GM12873 (cell line): ENCODE measurements around the gene DHTKD1.

Source experiments
- TF ChIP-seq, protein P1 (sequence below): IDR thresholded peaks from 2 replicates; pipeline ENCODE4 v1.5.1; 2012; ENCODE audit warnings: low read depth, mild to moderate bottlenecking, moderate library complexity, low read length, control low read depth; ENCODE audit not compliant: insufficient read depth; ENCODE audit errors: missing control alignments

Gene DHTKD1

DNA sequence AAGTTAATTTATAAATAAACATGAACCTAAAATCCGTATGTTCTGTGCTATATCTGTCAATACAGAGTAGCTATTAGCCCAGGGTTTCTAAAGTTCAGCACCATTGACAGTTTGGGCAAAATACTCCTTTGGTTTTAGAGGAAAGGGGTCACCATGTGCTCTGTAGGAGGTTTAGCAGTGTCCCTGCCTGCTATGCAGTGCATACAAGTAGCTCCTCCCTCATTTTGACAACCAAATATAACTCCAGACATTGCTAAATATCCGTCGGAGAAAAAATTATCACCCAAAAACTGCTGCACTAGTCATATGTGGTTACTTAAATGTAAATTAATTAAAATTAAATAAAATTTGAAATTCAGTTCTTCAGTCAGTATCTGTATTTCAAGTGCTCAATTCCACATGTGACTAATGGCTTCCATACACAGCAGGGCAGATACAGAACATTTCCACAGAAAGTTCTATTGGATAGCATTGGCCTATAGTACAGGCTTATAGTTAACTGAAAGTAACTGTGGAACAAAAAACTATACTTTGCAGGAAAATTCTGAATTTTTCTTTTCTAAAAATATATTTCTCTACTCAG, 32.6 kb upstream of the DHTKD1 start:
- TF ChIP-seq, protein P1, sequence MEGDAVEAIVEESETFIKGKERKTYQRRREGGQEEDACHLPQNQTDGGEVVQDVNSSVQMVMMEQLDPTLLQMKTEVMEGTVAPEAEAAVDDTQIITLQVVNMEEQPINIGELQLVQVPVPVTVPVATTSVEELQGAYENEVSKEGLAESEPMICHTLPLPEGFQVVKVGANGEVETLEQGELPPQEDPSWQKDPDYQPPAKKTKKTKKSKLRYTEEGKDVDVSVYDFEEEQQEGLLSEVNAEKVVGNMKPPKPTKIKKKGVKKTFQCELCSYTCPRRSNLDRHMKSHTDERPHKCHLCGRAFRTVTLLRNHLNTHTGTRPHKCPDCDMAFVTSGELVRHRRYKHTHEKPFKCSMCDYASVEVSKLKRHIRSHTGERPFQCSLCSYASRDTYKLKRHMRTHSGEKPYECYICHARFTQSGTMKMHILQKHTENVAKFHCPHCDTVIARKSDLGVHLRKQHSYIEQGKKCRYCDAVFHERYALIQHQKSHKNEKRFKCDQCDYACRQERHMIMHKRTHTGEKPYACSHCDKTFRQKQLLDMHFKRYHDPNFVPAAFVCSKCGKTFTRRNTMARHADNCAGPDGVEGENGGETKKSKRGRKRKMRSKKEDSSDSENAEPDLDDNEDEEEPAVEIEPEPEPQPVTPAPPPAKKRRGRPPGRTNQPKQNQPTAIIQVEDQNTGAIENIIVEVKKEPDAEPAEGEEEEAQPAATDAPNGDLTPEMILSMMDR, result no peak

DNA sequence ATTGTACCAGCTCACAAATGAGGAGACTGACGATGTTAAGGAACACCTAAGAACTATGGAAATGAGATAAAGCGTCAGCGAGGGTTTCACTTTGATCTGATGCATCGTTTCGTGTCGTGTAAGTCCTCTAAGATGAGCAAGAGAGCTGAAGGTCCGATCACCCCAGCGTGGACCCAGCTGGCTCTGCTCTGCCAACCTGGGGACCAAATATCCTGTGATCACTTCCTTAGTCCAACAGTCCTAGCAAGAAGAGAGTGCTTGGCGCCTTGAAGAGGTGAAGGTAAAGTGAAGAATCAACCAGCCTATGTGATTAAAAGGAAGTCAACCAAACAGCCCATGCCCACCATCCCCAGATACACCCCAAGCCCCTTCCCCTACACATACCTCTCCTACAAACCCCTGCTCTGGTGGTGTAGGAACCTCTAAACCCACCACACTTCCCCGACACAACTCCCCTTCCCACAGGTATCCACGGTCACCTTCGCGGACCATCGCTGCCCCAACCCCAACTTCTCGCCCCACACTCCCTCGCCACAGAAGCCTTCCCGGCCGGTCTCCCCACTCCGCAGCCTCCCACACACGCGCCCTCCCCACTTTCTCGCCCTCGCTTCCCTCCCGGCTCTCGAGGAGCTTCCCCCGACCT, 26.9 kb upstream of the DHTKD1 start:
- TF ChIP-seq, protein P1, result no peak

DNA sequence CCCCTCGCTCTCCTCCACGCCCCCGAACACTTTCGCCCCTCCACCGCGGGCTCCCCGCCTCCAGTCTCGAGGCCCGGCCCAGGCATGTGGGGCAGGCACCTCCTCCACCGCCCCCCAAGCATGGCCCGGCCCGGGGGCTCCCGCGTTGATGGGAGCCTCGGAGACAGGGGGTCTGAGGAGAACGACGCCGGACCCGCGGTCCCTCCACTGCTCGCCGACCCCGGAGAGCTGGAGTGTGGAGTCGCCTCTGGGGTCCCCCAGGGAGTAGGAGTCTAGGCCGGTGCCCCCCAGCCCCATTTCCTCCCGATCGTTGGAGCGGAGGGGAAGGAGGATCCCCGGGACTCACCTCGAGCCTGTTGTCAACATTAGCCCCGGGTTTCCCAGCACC, 26.4 kb upstream of the DHTKD1 start:
- TF ChIP-seq, protein P1, result no peak

DNA sequence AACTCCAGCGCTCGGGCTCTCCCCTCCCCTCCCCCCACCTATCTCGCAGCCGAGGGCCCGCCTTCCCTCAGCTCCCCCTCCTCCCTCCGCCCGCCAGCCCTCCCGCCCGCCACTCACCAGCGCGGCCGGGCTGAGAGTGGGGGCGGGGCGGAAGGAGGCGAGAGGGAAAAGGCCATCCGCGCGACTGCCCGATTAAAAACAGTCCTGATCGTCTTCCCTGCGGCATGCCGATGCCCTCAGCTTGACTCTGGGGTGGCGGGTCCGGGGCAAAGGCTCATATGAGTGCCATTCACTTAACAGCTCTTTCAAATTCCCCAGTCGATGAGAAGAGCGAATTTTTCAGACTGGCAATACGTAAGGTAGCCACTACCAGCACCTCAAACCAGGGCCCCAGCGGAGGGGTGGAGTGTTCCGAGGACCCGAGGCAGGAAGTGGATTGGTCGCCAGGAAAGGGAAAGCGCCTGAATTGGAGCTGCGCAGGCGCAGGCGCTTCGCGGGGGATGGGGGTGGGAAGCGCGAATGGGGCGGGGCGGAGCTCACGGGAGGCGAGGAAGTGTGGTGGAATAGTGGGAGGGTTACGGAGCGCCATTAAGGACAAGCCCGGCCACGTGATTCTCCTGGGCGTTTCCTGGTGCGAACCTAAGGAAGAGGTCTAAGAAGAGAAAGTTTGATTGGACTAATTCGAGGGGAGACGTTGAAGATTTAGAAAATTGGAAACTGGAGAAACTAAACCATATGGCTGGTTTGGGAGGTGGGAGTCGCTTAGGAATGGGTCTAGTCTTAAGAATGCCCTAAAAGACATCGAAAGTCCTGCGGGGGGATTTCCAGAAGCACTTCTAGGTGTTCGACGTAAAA, 25.7 kb upstream of the DHTKD1 start, which contains the start of gene UPF2:
Gene UPF2, minus strand, starts transcription at position 13 of the 855 bp plus-strand sequence. CDS start 7,386 bp downstream, outside the sequence.
- TF ChIP-seq, protein P1, result no peak

DNA sequence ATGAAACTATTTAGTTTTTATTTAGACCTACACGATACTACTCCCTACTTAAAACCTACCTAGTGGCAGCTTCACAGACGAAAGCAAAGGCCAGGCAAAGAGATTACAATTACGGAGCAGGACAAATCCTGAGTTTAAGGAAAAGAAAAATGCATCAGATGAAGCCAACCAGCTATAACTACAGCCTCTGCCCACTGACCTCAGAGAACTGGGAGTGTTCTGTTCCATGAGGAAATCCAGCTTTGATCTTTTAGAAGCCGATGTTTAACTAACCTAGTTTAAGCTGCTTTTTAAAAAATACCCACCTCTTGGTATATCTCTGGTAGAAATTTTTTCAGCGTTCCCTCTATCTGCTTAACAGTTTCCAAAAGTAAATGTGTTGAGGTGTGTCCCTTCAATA, 23.2 kb upstream of the DHTKD1 start:
- TF ChIP-seq, protein P1, result no peak

DNA sequence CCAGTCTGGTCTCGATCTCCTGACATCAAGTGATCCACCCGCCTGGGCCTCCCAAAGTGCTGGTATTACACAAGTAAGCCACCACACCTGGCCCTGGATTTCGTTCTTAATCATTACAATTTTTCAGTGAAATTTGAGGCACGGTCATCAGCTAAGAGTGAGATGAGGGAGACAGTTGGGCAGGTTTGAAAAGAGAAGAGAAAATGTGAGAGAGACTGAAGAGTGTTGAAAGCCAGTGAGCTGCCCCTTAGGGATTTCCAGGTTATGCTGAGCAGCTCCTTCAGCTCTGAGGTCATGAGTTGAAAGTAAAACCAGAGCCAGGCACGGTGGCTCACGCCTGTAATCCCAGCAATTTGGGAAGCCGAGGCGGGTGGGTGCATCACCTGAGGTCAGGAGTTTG, 20.2 kb upstream of the DHTKD1 start:
- TF ChIP-seq, protein P1, result no peak

DNA sequence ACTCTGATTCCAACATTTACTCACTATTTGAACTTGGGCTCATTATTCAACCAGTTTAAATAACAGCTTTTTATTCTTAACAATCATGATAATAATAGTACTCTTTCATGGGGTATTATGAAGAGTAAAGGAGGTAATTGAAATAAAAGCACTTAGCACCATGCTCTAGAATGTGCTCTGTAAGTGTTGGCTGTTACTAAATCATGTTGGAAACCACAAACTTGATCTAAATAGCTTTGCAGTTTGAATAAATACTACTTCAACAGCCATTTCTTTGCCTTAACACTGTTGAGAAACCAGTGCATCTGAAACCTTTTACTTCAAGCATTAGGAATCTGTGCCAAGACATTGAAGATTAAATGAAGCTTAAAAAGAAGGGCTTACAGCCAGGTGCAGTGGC, 18.2 kb upstream of the DHTKD1 start:
- TF ChIP-seq, protein P1, result no peak
